HTR-8/SVneo (cell line): ENCODE measurements around the gene SMIM45.

Source experiments
- DNase-seq: peaks from one replicate; pipeline ENCODE4 v3.0.0; 2011; ENCODE audit warnings: low spot score, mixed read lengths; ENCODE audit not compliant: insufficient read length
- FAIRE-seq: peaks from 2 replicates; lab custom pipeline; 2011; peaks lifted over from hg19 to GRCh38; lab: Jason Lieb, UNC

The SMIM45 gene

DNA sequence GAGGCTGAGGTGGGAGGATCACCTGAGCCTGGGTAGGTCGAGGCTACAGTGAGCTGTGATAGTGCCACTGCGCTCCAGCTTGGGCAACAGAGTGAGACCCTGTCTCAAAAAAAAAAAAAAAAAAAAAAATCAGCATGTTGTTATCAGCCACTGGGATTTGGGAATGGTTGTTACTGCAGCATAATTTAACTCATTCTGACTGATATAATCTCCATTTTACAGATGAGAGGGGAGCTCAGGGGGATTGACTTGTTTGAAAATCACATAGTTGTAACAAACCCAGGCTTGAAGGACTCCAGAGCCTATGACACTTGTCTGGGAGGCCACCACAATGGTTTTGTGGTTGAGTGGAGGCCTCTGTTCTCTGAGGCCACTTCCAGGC is 14.3 kb downstream of the SMIM45 start:
- DNase-seq (no peak), FAIRE-seq (no peak)

DNA sequence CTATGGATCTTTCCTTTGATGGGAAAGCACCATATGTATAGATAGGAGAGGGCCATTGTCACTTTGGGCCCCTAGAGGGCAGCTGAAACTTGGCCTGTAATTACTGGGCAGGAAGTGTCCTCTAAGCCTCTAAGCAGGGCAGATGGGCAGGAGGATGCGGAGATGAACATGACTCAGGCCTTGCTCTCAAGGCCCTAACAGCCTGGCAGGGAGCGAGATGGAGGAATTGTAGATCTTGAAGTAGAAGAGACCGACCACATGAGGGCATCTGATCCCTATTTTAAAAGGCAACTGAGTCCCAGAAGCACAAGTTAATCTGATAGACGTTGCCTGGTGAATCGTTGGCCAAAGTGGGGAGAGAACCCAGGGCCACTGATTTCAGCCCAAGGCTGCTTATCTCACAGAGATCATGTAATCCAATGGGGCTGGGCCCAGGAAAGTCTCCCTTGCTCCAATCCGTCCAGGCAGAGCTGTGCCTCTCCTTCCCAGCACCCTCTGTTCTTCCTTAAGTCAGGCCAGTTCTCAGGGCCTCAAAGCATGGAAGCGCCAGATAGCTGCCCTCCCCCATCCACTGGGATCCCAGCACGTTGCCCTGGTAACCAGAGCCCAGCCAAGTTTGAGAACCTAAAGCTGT is 14.8 kb downstream of the SMIM45 start:
- peak; percentile 81 for FAIRE-seq
- peak; percentile 80 for DNase-seq

DNA sequence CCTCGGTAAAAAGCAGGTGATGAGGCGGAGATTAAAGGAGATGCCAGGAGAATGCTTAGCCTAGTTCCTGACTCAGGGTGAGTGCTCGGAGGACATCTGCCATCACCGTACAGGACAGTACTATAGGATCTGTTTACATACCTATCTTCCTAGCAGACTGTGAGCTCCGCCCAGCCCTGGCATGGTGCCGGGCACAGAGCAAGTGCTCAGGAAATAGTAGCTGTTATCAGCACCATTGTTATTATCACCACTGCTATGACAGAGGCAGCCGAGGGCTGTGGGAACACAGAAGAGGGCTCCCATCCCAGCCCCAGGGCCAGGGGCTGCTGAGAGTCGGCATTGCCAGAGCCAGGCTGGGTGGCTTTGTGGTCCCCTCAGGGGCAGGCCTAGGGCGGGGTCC is 16.7 kb downstream of the SMIM45 start:
- FAIRE-seq (no peak), DNase-seq (no peak)

DNA sequence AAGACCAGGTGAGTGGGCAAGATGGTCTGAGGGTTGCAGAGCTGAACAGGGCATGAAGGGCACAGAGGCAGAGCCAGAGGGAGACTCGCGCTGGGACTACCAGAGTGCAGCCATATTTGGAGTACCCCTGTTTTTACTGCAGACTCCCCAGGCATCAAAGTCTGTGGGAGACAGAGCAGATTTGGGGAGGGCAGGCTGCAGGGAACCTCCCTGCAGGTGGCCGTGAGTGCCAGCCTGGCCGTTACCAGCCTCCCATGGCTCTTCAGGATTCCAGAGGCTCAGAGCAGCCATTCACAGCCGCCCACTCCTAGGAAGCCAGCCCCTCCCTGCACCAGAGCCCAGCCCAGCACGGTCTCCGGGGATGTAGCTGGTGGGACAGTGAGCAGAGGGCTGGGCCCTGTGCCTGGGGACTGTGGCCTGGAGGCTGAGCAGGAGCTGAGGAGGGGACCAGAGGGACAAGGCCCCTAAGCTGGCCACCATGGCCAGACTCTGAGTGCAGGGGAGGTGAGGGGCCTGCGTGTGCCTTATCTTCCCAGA is 17.2 kb downstream of the SMIM45 start, which contains the start of gene SEPTIN3:
Gene SEPTIN3, plus strand, starts transcription at position 334 of the 537 bp plus-strand sequence. CDS start 2,050 bp downstream, outside the sequence.
- FAIRE-seq: no peak
- no peak for DNase-seq

DNA sequence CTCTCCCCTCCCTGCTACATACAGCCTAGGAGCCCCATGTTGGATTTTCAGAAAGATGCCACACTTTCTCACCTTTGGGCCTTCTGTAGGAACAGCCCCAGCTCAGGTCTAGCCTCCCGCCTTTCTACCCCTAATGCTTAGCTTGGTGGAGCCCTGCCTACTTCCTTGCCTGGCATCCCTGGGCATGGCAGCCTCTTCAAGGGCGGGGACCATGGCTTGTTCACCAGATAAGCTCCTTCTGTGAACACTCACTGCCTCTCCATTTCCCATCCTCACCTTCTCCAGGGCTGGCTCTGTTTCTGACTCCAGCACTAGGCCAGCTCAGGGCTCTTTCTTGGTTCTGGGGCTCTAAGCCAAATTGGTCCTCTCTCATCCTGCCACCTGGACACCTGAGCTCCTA is 18.7 kb downstream of the SMIM45 start:
- DNase-seq (no peak), FAIRE-seq (no peak)

DNA sequence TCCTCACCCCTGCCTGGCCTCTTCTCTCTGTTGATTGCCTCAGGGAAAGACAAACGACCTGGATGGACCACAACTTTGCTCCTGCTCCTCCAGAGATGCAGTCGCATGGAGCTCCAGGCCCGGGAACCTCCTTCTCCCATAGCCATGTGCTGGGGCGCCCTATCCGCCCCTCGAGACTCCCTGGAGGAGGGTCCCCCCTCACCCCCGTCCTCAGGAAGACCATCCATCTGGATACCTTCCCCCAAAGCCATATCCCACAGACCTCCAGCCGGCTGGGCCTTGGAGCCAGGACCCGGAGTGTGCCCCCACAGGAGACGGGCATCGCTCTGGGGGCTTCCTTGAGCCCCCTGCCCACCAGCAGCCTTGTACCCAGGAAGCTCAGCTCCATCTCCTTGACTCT is 19.5 kb downstream of the SMIM45 start:
- FAIRE-seq (no peak), DNase-seq (no peak)

DNA sequence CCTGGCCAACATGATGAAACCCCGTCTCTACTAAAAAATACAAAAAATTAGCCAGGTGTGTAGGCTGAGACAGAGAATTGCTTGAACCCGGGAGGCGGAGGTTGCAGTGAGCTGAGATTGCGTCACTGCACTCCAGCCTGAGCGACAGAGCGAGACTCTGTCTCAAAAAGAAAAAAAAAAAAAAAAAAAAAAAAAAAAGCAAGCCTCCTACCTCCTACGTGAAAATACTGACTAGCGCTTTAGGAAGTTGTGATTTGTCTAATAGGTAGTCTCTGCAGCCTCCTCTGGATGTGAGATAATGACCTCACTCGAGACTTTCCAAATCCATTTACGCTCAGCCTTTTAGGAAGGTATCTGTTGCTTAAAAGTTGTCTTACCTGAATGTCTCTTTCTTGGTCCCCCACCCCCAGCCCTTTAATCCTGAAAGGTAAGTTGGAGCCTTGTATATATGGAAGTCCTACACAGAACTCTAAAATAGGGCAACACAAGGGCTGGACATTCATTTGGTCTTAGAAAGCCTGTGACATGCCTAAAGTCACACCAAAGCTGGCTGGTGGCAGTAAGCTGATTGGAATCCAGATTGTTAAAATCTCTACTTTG is 22.8 kb downstream of the SMIM45 start:
- FAIRE-seq: no peak
- no peak for DNase-seq

DNA sequence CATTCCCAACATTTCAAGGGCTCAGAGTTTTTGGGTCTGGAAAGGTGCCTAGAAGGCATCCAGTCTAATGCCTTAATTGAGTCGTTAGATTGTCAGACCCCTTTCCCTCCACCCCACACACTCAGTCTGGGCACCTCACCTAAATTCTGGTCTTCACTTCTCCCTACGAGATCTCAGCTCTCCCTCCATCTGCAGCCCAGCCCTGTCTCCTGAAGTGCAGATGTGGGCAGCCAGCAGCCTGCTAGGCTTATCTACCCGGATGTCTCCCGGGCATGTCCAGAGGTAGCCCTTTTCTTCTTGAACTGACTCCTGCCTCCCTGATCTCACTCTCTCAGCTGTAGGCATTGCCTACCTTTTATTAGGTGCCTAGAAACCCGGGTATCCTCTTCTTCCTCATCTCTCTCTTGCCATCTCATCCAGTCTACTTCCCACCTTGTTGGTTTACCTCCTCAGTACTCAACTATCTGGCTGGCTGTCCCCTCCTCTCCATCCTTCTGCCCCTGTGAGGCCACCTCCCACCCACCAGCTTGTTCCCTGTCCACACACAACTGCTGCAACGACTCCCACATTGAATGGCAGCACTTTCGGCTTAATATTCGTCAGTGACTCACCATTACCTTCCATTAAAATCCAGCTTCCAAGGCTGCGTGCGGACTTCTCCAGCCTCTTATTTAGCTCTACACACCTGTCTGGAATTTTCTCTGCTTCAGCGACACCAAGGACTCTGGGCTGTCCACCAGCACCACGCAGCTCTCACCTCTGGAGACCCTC is 23.5 kb downstream of the SMIM45 start:
- FAIRE-seq: no peak
- no peak for DNase-seq

DNA sequence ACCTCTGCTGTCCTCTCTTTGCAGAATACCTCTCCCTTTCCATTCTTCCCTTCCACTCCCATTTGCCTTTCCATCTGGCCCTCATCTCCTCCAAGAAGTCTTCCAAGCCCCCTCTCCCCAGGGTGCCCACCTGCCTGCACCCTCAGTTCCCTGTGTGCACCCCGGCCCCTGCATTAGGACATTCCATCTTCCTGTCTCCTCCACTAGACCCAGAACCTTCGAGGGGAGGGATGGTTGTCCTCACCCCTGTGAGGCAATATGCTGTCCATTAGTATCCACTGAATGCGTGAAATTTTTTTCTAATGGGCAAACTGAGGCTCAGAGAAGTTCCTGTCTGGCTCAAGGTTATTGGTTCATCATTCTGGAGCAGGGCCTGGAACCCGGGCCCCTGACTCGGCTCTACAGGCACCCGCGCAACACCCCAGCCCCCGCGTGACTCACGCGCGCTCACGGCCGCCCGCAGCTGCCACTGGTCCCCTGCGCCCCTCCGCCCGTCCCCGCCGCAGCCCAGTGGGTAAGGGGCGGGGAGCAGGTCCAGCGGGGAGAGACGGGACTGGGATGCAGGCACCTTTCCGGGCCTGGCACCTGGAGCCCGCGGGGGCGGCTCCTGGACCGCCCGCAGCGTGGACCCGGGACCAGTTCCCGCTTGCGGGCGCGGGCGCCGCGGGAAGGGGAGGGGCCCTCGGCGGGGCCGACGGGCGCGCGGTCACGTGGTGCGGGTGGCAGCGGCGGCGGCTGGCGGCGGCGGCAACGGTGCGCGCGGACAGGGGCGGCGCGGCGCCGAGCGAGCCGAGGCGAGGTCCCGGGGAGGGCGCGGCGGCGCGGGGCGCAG is 24.3 kb downstream of the SMIM45 start:
- FAIRE-seq (no peak), DNase-seq (peak; percentile 22)

DNA sequence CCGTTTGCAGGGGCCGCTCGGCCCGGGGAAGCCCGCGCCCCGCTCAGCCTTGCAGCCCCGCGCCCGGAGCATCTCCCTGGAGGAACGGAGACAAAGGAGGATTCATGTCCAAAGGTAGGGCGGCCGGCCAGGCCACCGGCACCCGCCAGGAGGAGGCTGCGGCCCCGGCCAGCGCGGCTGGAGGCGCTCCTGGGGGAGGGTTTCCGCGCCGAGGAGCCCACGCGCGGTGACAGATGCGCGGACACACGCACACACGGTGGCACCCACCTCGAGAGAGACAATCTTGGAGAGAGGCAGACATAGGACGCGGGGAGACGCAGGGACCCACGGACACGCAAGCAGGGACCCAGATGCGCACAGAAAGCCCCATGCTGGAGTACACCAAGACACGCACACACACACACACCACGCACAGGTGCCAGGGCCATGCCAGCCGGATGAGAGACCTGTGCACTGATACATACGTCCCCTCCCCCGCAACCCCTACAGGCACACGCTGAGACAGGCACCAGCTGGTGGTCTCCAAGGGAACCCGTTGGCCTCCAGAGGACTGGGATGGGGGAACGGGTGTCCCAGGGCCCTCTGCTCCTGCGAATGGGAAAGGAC is 25.1 kb downstream of the SMIM45 start:
- no peak for FAIRE-seq

DNA sequence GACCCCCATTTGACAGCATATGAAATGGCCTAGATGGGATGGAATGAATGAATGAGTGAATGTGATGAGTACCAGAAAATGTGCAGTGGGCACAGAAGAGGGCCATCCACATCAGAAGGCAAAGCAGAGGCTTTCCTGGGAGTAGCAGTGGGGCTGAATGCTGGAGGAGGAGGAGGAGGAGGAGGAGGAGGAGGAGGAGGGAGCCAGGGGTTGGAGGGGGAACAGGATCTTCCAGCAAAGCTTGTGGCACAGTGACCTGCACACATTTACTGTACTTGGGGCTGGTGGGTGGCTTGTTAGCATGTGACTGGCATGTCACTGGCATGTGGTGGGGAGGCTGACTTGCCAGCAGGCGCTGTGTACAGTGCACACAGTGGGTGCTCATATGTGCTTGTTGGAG is 26.8 kb downstream of the SMIM45 start:
- DNase-seq: no peak
- FAIRE-seq: no peak

More for the DNA sequence above, 25.1 kb downstream of the SMIM45 start:
- DNase-seq: no peak

DNA sequence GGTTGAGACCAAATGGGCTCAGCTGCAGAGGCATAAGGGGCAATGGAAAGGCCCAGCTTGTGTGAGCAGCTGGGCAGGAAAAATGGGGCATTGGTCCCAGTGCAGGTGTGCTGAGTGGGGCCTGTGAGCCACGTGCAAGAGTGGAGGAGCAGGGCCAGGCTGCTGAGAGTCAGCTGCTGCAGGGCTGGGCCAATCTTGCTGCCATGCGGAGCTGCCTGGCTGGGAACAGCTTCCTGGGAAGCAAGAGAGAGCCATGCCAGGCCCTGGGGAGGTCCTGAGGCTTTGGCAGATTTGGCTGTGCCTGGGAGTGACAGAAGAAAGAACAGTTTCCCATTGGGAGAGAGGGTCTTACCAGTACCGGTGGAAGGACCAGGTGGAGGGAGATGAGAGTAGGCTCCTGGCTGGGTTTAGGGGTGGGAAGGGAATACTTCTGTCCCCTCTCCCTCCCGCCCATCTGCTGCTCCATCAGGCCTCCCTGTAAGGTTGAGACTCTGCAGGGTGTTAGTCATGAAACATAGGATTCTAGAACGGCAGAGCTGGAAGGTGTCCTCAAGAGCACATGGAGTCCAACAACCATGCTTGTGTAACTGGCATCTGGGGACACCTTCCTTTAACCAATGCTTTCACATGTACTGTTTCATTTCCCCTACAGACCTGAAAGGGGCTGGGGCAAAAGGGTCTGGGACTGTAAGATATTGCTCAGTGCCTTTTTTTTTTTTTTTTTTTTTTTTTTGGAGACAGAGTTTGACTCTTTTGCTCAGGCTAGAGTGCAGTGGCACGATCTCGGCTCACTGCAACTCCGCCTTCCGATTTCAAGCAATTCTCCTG is 27.7 kb downstream of the SMIM45 start:
- DNase-seq (no peak), FAIRE-seq (no peak)

DNA sequence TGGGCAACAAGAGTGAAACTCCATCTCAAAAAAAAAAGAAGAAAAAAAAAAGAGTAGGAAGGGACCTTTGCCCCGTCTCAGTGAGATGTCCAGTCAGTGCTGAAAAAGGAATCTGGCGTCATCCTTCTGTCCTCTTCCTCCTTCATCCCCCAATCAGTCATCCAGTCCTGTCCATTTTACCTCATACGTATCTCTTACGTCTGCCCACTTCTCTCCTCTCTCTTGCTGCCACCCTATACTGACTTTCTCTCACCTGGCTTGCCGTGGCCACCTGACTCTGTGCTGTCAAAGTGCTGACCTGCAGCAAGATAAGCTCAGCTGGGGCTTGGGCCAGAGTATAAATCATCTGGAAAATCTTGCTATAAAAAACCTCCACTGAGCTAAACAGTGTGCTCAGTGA is 30.9 kb downstream of the SMIM45 start:
- FAIRE-seq: no peak
- DNase-seq: no peak

DNA sequence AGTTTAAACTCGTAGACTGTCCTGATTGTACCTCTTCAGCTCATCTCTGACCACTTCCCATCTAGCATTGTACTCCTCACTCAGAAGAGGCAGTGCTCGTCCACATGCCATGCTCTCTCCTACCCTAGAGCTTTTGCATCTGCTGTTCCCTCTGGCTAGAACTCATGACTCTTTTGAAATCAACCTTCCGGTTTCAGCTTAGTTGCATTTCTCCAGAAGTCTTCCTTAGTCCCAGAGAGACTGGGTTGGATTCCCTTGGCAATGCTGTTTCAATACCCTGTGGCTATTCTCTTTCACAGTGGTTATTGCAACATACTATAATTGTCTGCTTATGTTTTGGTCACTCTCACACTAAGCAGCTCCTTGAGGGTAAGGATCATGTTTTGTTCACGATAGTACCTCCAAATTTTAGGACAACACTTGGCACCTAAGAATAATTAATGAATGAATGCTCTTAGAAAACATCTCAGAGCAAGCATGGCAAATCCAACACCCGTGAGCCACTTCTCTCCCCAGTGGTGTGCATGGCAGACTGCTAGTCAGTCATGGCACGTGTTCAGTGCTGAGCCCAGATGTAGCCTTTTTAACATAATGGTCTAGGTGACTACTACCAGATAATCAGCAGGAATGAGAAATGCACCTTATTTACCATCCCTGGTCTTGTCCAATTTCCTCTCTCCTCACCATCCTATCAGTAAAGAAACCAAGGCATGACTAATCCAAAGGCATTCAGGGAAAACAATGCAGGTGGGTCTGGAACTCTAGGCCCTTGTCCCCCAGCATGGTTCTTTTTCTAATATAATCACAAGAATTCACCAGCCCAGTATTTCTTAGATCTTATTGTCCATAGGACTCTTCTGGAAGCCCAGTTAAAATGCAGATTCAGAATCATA is 31.8 kb downstream of the SMIM45 start:
- no peak for DNase-seq
- no peak for FAIRE-seq

DNA sequence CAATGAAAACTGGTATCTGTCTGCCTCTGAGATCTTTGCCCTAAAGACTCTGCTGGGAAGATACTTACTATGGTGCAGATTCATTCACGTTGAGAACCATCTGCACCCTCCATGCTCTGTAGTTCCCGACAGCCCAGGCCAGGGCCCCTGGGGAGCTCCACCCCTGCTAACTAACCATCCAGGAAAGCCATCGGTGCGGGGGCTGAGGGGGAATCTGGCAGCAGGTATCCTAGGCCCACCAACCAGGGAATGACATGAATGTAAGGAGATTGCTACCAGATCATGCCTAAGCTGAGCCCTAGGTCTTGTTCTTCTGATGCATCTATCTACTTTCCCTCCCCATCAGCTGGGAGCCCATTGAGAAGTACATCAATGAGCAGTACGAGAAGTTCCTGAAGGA is 35.3 kb downstream of the SMIM45 start:
- FAIRE-seq (no peak), DNase-seq (no peak)

DNA sequence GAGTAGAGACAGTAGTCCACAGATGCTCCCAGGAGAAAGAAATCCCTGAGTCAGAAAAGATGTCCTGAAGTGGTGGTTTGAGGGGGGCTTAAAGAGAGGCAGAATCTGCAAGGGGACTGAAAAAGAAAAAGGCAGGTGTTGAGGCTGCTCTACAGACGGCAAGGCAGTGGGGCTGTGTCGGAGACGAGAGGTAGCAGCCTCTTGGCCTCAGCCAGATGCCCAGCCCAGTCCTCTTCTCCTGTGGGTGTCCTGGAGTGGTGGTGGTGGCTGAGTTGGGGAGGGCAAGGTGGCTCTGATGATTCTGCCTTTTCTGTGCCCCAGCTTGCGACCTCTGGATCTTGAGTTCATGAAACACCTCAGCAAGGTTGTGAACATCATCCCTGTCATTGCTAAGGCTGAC is 37.3 kb downstream of the SMIM45 start:
- FAIRE-seq (no peak), DNase-seq (no peak)

DNA sequence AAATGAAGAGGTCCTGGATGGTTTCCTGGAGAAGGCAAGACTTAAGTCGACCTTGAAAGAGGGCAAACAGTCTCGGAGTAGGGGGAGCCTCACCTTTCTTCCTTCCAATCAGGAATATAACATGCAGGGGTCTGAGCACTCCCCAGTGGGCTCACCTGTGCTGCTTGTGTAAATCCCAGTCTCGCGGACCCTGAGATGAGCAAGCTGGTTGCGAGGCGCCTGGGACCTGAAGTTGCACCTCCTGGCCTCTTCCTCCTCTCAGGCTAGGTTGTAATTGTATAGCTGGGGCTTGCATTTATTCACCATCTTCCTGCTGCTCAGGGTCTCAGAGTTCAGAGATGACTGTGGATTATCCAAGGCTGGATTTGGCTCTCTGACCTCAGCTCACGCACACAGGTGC is 39.2 kb downstream of the SMIM45 start:
- FAIRE-seq (no peak), DNase-seq (no peak)

DNA sequence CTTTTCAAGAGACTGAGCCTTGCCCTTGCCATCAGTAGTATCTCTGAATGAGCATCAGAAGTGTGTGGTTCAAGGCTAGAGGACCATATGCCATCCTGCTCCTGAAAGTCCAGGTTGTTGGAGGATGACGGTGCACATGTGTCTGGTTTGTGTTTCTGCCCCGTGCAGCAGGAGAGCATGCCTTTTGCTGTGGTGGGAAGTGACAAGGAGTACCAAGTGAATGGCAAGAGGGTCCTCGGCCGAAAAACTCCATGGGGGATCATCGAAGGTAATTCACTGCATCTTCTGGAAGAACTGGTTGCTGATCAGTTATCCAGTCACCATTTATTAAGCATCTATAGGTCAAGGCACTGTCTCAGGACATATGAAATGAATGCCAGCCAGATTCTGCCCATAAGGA is 40.5 kb downstream of the SMIM45 start:
- DNase-seq: no peak
- no peak for FAIRE-seq
